HG03060 (cell line): ENCODE results near the gene MAT1A.
"Not testable (repeated sequence)": the region's sequence is repeated elsewhere in the genome, so short reads cannot be mapped to it uniquely, and the experiment has no call there.

Experiments
- ATAC-seq: cut with Tn5 transposase; IDR thresholded peaks from one replicate; pipeline ENCODE4 v1.9.1; 2021; ENCODE audit warnings: low read depth, moderate number of reproducible peaks; ENCODE audit not compliant: unreplicated experiment

Gene MAT1A

DNA sequence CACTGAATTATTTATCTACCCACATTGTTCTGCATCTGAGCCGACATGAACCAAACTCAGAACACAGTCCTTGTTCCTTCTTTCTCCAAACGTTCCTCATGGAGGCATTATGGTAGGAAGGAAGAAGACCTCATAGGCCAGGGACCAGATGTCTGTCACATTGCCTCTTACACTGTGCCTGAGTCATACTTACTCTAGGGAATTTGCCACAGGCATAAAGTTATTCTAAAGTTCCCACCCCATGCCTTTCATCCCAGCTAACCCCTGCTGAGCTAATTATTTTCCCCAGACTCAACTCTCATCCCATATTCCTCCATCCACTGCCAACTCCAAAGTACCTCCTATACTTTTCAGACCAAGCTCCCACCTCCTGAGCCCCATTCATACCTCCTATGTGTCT is 21.2 kb downstream of the MAT1A start:
- no peak for ATAC-seq

DNA sequence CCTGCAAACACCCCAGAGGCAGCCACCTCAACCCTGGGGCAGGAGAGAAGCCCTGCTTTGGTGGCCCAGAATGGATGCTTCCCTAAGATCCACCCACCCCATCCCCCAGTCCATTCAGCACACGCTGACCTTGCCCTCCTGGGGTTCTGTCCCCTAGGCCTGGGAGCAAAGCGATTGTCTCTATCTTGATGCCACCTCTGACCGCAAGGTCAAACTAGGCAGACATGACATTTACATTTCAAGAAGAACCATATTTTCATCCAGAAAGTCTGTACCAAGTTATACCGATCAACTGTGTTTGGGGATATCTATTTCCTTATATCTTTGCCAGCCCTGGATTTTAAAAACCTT is 23.0 kb downstream of the MAT1A start:
- no peak for ATAC-seq

DNA sequence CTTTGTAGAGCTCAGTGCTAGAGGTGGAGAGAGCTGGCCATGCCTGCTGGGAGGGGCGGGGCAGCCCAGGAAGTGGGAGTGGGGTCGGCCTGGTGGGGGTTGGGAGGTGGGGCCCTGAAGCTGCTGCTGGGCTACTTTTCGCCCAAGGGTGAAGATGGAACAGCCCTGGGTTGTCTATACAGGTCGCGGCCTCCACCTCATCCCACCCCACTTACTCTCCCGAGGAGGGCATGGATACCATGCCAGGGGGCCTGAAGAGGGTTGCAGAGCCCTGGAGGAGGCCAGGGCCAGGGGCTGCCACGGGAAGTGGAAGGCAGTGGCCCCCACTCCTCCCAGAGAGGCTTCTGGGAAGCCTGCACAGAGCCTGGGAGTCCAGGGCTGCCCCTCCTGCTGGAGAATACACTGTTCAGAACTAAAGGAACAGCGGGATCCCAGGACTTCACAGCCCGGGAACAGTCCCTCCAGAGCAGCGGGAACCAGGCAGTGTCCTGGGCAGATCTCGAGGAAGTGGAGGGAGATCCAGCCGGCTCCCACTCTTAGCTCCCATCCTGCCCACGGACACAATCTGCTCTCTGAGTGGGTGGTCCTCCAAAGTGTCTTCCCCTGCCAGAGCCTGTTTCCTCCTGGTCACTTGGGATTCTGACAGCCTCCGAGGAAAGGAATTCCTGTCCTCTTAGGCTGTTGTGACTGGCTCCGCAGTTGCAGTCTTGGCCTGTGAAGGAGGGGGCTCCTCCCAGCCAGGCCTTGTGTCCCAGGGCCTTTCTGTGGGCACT is 23.5 kb downstream of the MAT1A start:
- no peak for ATAC-seq

GRCh38 chr10:80264081-80265056 is 25.1 kb downstream of the MAT1A start:
- no peak for ATAC-seq

GRCh38 chr10:80261316-80262030 is 28.0 kb downstream of the MAT1A start:
- ATAC-seq, result no peak

DNA sequence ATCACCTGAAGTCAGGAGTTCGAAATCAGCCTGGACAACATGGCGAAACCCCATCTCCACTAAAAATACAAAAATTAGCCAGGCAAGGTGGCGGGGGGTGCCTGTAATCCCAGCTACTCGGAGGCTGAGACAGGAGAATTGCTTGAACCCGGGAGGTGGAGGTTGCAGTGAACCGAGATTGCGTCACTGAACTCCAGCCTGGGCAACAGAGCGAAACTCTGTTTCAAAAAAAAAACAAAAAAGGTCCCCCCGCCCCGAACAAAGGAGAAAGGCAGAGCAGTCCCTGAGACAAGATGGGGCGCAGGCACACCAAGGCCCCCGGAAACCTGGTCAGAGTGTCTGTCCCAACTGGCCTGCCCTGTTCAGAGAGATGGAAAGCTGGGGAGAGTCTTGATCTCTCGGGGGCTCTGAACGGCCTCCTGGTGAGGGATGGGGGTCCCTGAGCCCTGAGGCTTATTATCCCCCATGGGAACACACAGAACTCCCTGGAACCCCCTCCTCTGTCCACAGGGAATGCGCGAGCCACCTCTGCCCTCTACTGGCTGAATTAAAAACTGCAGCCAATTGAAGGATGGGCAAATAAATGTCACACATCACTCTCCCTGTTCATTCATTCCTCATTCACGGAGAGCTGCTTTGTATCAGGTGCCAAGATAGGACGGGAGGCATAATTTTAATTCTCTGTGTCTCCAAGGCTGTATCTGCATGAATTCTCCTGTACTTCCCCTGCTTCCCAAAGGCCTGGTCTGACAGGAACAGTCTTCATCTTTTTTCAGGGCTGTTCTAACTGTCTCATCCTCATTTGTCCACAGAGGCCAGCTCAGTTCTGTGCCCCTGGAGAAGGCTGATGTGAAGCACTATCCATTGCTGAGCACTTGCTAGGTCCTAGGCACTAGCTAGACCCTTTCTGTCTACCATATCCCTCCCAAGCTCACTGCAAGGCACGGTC is 28.9 kb downstream of the MAT1A start:
- ATAC-seq, result no peak

- ATAC-seq, result no peak
Observed at GRCh38 chr10:80259405-80259871, 30.0 kb downstream of the MAT1A start.

- not testable (repeated sequence) for ATAC-seq
Observed at GRCh38 chr10:80256798-80257197, 32.7 kb downstream of the MAT1A start.

DNA sequence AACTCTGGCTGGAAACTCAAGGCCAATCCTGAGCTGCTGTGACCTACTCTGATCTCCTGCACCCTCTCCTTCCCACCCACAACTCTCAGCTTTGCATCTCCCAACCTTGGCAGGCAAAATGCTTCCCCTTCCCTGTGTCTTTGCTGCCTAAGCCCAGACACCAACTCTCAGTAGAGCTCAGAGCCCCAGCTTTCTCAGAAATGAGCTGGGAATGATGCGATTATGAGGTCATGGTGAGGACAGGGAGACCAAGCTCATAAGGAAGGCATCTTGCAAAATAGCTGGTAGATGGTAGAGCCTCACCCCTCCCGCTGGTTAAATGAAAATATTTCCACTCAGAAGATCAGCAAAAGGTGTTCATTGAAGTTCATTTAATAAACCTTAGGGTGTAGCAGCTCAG is 34.7 kb downstream of the MAT1A start:
- ATAC-seq, result not testable (repeated sequence)

- ATAC-seq, result not testable (repeated sequence)
Observed at GRCh38 chr10:80253963-80254271, 35.5 kb downstream of the MAT1A start.

DNA sequence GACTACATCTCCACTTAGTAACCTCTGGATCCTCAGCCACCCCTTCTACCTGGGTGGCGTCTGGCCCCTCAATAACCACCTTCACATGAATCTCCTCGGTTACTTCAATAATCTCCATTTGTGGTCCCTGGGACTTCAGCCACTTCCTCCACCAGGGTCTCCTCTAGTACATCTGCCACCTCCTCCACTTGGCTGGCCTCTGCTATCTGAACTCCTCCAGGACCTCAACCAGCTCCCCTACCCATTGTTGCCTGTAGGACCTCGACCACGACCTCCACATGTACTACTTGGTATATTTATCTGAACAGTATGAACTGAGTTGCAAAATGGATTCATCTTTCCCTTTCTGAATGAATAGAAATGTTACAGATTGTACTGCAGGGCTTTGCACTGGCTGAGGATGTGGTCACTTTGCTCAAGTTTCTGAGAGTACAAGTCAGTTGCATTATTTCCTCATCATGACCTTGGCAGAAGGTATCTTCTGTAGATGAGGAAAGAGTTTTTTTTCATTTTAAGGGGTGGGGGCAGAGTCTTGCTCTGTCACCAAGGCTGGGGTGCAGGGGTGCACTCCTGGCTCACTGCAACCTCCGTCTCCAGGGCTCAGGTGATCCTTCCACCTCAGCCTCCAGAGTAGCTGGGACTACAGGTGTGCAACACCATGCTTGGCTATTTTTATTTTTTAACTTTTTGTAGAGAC is 36.0 kb downstream of the MAT1A start:
- no peak for ATAC-seq

DNA sequence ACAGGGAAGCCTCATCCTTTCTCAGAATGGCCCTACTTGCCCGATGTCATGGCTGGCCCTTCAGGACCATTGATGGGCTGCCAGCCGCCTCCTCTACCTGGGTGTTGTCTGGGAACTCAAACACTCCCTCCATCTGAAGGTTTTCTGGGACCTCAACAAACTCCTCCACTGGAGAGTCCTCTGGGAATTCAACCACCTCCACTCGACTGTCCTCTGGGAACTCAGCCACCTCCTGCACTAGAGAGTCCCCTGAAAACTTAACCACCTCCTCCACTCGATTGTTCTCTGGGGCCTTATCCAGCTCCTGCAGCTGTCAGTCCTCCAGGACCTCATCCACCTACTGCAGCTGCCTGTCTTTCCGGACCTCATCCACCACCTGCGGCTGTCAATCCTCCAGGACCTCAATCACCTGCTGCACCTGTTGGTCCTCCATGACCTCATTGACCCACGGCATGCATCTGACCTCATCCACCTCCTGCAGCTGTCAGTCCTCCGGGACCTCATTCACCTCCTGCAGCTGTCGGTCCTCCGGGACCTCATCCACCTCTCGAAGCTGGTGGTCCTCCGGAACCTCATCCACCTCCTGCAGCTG is 37.1 kb downstream of the MAT1A start:
- no peak for ATAC-seq

- not testable (repeated sequence) for ATAC-seq
Observed at GRCh38 chr10:80251703-80252280, 37.7 kb downstream of the MAT1A start.

GRCh38 chr10:80250399-80250798 is 39.1 kb downstream of the MAT1A start:
- not testable (repeated sequence) for ATAC-seq

DNA sequence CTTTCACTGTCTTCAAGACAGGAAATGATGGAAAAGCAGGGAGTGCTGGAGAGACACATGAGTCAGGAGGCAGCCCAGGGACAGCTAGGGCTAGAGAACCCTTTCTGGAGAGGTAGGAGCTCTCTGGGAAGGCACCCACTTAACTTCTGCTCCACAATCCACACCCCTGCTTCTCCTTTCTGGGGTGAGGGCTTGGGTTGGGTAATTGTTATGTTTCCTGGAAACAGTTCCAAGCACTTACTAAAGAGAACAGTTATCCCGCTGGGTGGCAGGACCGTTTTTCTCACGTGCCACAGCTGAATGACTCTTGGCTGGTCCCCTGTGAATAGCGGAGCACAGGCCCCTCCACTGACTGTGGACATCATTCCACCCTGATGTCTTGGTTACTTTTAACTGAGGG is 39.6 kb downstream of the MAT1A start:
- ATAC-seq, result not testable (repeated sequence)

GRCh38 chr10:80247611-80248010 is 41.8 kb downstream of the MAT1A start:
- ATAC-seq, result not testable (repeated sequence)

GRCh38 chr10:80244371-80244770 is 45.1 kb downstream of the MAT1A start:
- not testable (repeated sequence) for ATAC-seq

- not testable (repeated sequence) for ATAC-seq
Observed at GRCh38 chr10:80242341-80242740, 47.1 kb downstream of the MAT1A start.
